ENCODE results near the gene ZNF407.

The ZNF407 gene

GRCh38 chr18:74784752-74785151, 187.1 kb downstream of the ZNF407 start:
- H3K4me2 ChIP-seq (ENCODE audit: low read depth, low read length), result no peak overlapping the region
- no peaks in the 10 kb centered on the region for H3K27me3 ChIP-seq (replicated peaks; ENCODE audit: insufficient read depth, low read length)
- no peaks in the 10 kb centered on the region for H3K36me3 ChIP-seq (replicated peaks; ENCODE audit: insufficient read depth, low read length)
- H3K4me3 ChIP-seq (ENCODE audit: low read length), result no peak overlapping the region
- no peaks in the 10 kb centered on the region for H3K4me1 ChIP-seq (ENCODE audit: low read length)
- H3K9me3 ChIP-seq (replicated peaks; ENCODE audit: insufficient read depth, low read length), result no peaks in the 10 kb centered on the region
- H3K9me2 ChIP-seq (replicated peaks; ENCODE audit: insufficient read depth, low read length), result no peaks in the 10 kb centered on the region
- no peak for TF ChIP-seq EZH2phosphoT487 (IDR thresholded peaks at IDR 0.05; ENCODE audit: low read length)
- TF ChIP-seq EZH2 (optimal IDR thresholded peaks at IDR 0.05; ENCODE audit: low read depth, low read length), result no peak
- no peak for TF ChIP-seq CTCF (IDR thresholded peaks at IDR 0.05; ENCODE audit: low read length)
- no peaks in the 10 kb centered on the region for H3F3A ChIP-seq (ENCODE audit: insufficient read depth, low read length)
- no peak overlapping the region for H3K9ac ChIP-seq (ENCODE audit: low read length)
- H3K79me2 ChIP-seq (ENCODE audit: low read length), result no peaks in the 10 kb centered on the region
- no peak for DNase-seq
- no peaks in the 10 kb centered on the region for H4K20me1 ChIP-seq (ENCODE audit: insufficient read depth, low read length)
- no peak overlapping the region for H2AFZ ChIP-seq (ENCODE audit: low read length)
- H3K27ac ChIP-seq (ENCODE audit: low read length), result no peak overlapping the region

GRCh38 chr18:74785632-74786031, 188.0 kb downstream of the ZNF407 start:
- H3K4me3 ChIP-seq (ENCODE audit: low read length), result no peak overlapping the region
- no peak overlapping the region for H2AFZ ChIP-seq (ENCODE audit: low read length)
- no peak for TF ChIP-seq EZH2 (optimal IDR thresholded peaks at IDR 0.05; ENCODE audit: low read depth, low read length)
- no peak for TF ChIP-seq EZH2phosphoT487 (IDR thresholded peaks at IDR 0.05; ENCODE audit: low read length)
- TF ChIP-seq CTCF (IDR thresholded peaks at IDR 0.05; ENCODE audit: low read length), result no peak
- DNase-seq, result no peak
- H3K9me3 ChIP-seq (replicated peaks; ENCODE audit: insufficient read depth, low read length), result no peaks in the 10 kb centered on the region
- H3K4me2 ChIP-seq (ENCODE audit: low read depth, low read length), result no peak overlapping the region
- H4K20me1 ChIP-seq (ENCODE audit: insufficient read depth, low read length), result no peaks in the 10 kb centered on the region
- H3K9me2 ChIP-seq (replicated peaks; ENCODE audit: insufficient read depth, low read length), result no peaks in the 10 kb centered on the region
- H3K27me3 ChIP-seq (replicated peaks; ENCODE audit: insufficient read depth, low read length), result no peaks in the 10 kb centered on the region
- H3K4me1 ChIP-seq (ENCODE audit: low read length), result no peaks in the 10 kb centered on the region
- H3F3A ChIP-seq (ENCODE audit: insufficient read depth, low read length), result no peaks in the 10 kb centered on the region
- H3K79me2 ChIP-seq (ENCODE audit: low read length), result no peaks in the 10 kb centered on the region
- no peak overlapping the region for H3K9ac ChIP-seq (ENCODE audit: low read length)
- no peak overlapping the region for H3K27ac ChIP-seq (ENCODE audit: low read length)
- H3K36me3 ChIP-seq (replicated peaks; ENCODE audit: insufficient read depth, low read length), result no peaks in the 10 kb centered on the region

DNA sequence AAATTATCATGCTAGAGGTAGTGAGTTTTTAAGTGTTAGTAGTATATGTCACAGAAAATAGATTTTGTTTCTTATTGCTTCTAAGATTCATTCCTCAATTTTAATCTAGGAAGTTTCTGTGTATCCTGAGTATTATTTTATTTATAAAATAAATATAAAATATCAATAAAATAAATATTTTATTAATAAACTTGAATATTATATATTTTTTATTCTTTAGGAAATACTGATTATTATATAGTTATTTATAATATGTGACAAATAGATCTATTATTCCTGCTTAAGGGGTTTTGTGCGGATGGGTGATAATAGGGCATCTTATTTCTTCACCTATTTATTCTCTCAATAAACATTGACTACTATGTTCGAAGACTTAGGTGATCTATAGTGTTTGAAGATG, 191.0 kb downstream of the ZNF407 start:
- Histone ChIP-seq H2AFZ (ENCODE audit: low read length) (no peak overlapping the region), H3K27me3 (replicated peaks; ENCODE audit: insufficient read depth, low read length) (no peaks in the 10 kb centered on the region), H3K36me3 (replicated peaks; ENCODE audit: insufficient read depth, low read length) (no peaks in the 10 kb centered on the region), H3F3A (ENCODE audit: insufficient read depth, low read length) (no peaks in the 10 kb centered on the region), H3K4me2 (ENCODE audit: low read depth, low read length) (no peak overlapping the region), H3K4me3 (ENCODE audit: low read length) (no peak overlapping the region), H4K20me1 (ENCODE audit: insufficient read depth, low read length) (no peaks in the 10 kb centered on the region), H3K9ac (ENCODE audit: low read length) (no peak overlapping the region), H3K9me3 (replicated peaks; ENCODE audit: insufficient read depth, low read length) (no peaks in the 10 kb centered on the region), H3K9me2 (replicated peaks; ENCODE audit: insufficient read depth, low read length) (no peaks in the 10 kb centered on the region), H3K4me1 (ENCODE audit: low read length) (no peaks in the 10 kb centered on the region), H3K27ac (ENCODE audit: low read length) (no peak overlapping the region), H3K79me2 (ENCODE audit: low read length) (no peaks in the 10 kb centered on the region)
- no peak for DNase-seq
- no peak for TF ChIP-seq CTCF (IDR thresholded peaks at IDR 0.05; ENCODE audit: low read length)

DNA sequence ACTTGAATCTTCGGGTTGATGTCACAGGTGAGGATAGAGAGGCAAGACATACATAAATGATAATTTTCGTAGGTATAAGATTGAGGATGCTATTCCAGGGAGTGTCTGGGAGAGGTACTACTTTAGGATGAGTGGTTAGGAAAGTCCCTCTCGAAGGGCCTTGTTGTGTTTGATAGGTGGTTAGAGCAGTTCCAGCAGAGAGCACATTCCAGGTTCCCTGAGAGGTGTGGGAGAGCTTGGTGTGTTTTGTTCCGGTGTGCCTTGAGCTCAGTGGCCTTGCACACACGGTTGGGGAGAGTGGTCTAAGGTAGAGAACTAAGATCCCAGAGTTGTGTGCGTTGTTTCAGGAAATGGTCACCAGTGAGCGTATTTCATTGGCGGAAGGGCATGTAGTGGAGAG, 191.4 kb downstream of the ZNF407 start:
- DNase-seq, result no peak
- Histone ChIP-seq H3K9ac (ENCODE audit: low read length) (no peak overlapping the region), H3K36me3 (replicated peaks; ENCODE audit: insufficient read depth, low read length) (no peaks in the 10 kb centered on the region), H3K9me3 (replicated peaks; ENCODE audit: insufficient read depth, low read length) (no peaks in the 10 kb centered on the region), H3K4me1 (ENCODE audit: low read length) (no peaks in the 10 kb centered on the region), H3F3A (ENCODE audit: insufficient read depth, low read length) (no peaks in the 10 kb centered on the region), H2AFZ (ENCODE audit: low read length) (no peak overlapping the region), H3K79me2 (ENCODE audit: low read length) (no peaks in the 10 kb centered on the region), H3K9me2 (replicated peaks; ENCODE audit: insufficient read depth, low read length) (no peaks in the 10 kb centered on the region), H3K4me3 (ENCODE audit: low read length) (no peak overlapping the region), H4K20me1 (ENCODE audit: insufficient read depth, low read length) (no peaks in the 10 kb centered on the region), H3K27ac (ENCODE audit: low read length) (no peak overlapping the region), H3K4me2 (ENCODE audit: low read depth, low read length) (no peak overlapping the region), H3K27me3 (replicated peaks; ENCODE audit: insufficient read depth, low read length) (no peaks in the 10 kb centered on the region)
- TF ChIP-seq CTCF (IDR thresholded peaks at IDR 0.05; ENCODE audit: low read length) (no peak), EZH2 (optimal IDR thresholded peaks at IDR 0.05; ENCODE audit: low read depth, low read length) (no peak), EZH2phosphoT487 (IDR thresholded peaks at IDR 0.05; ENCODE audit: low read length) (no peak)

All from MM.1S (cell line).